Kidney epithelial cell (primary cell): ENCODE data around the gene SEPTIN2. TPM values are rescaled to one million over a fixed set of nuclear protein-coding genes. Genes with fewer than 3 reads are reported as not detected.
"Not testable (repeated sequence)": the region's sequence is repeated elsewhere in the genome, so short reads cannot be mapped to it uniquely, and the experiment has no call there.

Source experiments
- DNase-seq: peaks from one replicate; pipeline ENCODE4 v3.0.0-alpha.2; 2010; ENCODE audit warnings: low read depth
- H3K27me3 ChIP-seq: 2 replicates; pipeline ENCODE4 v1.6.0; 2011; ENCODE audit warnings: low read length; ENCODE audit not compliant: control insufficient read depth, insufficient read depth
- H3K36me3 ChIP-seq: 2 replicates; pipeline ENCODE4 v1.5.1; 2011; ENCODE audit warnings: low read length; ENCODE audit not compliant: control insufficient read depth, insufficient read depth
- H3K4me3 ChIP-seq: 2 replicates; pipeline ENCODE4 v1.5.1; 2011; ENCODE audit warnings: low read depth, mild to moderate bottlenecking, control low read depth, low read length
- total RNA-seq: library from RNA; depleted of rRNA; stranded (reverse); fragments of >200 nt; gene quantifications from 2 replicates; pipeline ENCODE4 v1.2.3, GENCODE V29; 2015
- TF ChIP-seq, protein P1 (sequence below): IDR thresholded peaks from 2 replicates; pipeline ENCODE4 v1.5.1; 2011; ENCODE audit warnings: mild to moderate bottlenecking, moderate library complexity, low read length, control low read depth, inconsistent platforms; ENCODE audit not compliant: insufficient read depth, poor library complexity, severe bottlenecking

SEPTIN2 gene
- total RNA-seq, 1 donor from 2014 or later: 350 TPM

GRCh38 chr2:241393524-241394196, 77.9 kb downstream of the SEPTIN2 start:
- Histone ChIP-seq H3K4me3 (no peak overlapping the region), H3K36me3 (no peaks in the 10 kb centered on the region), H3K27me3 (no peaks in the 10 kb centered on the region)
- TF ChIP-seq, protein P1, sequence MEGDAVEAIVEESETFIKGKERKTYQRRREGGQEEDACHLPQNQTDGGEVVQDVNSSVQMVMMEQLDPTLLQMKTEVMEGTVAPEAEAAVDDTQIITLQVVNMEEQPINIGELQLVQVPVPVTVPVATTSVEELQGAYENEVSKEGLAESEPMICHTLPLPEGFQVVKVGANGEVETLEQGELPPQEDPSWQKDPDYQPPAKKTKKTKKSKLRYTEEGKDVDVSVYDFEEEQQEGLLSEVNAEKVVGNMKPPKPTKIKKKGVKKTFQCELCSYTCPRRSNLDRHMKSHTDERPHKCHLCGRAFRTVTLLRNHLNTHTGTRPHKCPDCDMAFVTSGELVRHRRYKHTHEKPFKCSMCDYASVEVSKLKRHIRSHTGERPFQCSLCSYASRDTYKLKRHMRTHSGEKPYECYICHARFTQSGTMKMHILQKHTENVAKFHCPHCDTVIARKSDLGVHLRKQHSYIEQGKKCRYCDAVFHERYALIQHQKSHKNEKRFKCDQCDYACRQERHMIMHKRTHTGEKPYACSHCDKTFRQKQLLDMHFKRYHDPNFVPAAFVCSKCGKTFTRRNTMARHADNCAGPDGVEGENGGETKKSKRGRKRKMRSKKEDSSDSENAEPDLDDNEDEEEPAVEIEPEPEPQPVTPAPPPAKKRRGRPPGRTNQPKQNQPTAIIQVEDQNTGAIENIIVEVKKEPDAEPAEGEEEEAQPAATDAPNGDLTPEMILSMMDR: no peak
- no peak for DNase-seq

DNA sequence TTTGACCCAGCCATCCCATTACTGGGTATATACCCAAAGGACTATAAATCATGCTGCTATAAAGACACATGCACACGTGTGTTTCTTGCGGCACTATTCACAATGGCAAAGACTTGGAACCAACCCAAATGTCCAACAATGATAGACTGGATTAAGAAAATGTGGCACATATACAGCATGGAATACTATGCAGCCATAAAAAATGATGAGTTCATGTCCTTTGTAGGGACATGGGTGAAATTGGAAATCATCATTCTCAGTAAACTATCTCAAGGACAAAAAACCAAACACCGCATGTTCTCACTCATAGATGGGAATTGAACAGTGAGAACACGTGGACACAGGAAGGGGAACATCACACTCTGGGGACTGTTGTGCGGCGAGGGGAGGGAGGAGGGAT, 81.1 kb downstream of the SEPTIN2 start:
- DNase-seq, H3K27me3 ChIP-seq, H3K4me3 ChIP-seq, H3K36me3 ChIP-seq: not testable (repeated sequence)

GRCh38 chr2:241399941-241400922, 84.5 kb downstream of the SEPTIN2 start:
- TF ChIP-seq, protein P1: no peak
- Histone ChIP-seq H3K27me3 (no peaks in the 10 kb centered on the region), H3K36me3 (no peaks in the 10 kb centered on the region), H3K4me3 (no peak overlapping the region)
- DNase-seq: no peak

Other genes starting within 250 kb of the SEPTIN2 start
- 33.3 and 41.9 TPM in 2 replicates for gene MTERF4, start 213.6 kb upstream of the SEPTIN2 start, total RNA-seq
- gene PASK, start 166.5 kb upstream of the SEPTIN2 start, total RNA-seq: 8.3 and 9.2 TPM in 2 replicates
- gene PPP1R7, start 165.5 kb upstream of the SEPTIN2 start, total RNA-seq: 67.2 and 82.3 TPM in 2 replicates
- 1.9 and 2.9 TPM in 2 replicates for gene ANO7, start 127.2 kb upstream of the SEPTIN2 start, total RNA-seq
- gene HDLBP, start 253 bp upstream of the SEPTIN2 start, total RNA-seq: 405 and 510 TPM in 2 replicates
- gene FARP2, start 40.4 kb downstream of the SEPTIN2 start, total RNA-seq: 20.9 and 31.8 TPM in 2 replicates
- 271 and 316 TPM in 2 replicates for gene STK25, start 192.7 kb downstream of the SEPTIN2 start, total RNA-seq
- 86.8 and 93.7 TPM in 2 replicates for gene BOK, start 242.8 kb downstream of the SEPTIN2 start, total RNA-seq